A204.1 (cell line): ENCODE measurements around the gene ADAM12.
"Not testable (repeated sequence)": the region's sequence is repeated elsewhere in the genome, so short reads cannot be mapped to it uniquely, and the experiment has no call there.

Source experiments
- FAIRE-seq: peaks from 2 replicates; lab custom pipeline; 2012; peaks lifted over from hg19 to GRCh38; lab: Jason Lieb, UNC

Gene ADAM12

DNA sequence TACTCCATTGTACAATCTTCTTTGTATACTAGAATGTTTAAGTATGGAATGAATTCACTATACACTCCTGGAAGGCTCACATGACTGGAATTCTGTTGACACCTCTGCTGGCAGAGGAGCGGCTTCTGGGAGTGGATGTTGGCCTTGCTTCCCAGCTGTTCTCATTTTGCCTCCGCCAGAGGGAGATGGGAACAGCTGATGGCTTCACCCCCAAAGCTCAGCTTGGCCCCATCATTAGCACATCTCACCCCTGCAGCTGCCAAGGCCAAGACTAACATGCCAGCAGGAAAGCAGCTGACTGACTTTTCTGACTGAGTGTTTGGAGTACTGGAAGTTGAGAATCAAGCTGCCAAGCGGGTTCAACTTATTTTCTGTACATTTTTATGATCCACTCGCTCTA lies 15.1 kb downstream of the ADAM12 start:
- no peak for FAIRE-seq

DNA sequence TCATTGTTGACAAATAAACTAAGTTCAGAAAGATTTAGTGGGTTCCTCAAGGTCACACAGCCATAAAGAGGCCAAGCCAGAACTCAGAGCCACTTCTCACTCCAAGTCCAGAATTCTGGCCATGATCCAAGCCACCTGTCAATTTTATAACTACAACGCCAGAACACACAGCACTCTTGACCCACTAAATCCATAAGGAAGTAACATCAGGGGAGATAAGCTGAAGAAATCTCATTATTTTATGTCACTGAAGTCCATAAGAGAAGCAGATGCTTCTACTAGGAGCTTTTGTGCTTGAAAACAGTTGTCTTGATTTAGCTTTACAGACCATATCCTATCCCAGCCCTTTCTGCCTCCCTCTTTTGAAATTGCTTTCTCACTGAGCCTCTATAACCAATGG lies 15.9 kb downstream of the ADAM12 start:
- FAIRE-seq = no peak

DNA sequence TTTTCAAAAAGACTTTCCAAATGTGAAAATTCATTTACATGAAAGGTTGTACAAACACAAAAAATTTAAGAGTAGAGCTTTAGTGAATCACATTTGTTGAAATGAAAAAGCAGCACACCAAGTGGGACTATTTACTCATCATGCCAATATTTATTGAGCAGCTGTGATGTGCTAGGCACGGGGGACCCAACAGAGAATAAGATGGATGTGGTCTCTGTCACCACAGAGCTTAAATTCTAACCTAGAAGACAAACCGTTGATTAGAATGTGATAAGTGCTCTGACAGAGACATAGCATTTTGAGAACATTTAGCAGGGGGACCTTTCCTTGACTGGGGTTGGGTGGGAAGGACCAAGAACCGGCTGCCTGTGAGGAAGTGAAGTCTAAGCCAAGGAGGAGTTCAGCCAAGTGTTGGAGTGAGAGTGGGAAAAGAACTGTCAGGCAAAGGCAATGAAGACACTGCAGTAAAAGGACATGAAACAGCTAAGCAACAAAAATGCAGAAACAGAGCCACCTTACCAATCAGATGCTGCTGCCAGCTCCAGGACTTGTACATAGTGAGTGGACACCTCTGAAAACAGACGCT lies 19.1 kb downstream of the ADAM12 start:
- no peak for FAIRE-seq

DNA sequence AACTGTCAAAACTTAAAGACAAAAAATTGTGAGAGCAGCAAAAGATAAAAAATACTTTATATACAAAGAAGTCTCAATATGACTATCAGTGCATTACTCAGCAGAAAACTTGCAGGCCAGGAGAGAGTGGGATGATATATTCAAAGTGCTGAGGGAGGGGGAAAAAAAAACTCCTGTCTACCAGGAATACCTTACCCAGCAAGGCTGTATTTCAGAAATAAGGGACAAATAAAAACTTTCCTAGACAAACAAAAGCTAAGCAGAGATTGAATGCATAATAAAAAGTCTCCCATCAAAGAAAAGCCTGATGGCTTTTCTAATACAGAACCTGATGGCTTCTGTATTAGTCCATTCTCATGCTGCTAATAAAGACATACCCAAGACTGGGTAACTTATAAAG lies 31.1 kb downstream of the ADAM12 start:
- no peak for FAIRE-seq

DNA sequence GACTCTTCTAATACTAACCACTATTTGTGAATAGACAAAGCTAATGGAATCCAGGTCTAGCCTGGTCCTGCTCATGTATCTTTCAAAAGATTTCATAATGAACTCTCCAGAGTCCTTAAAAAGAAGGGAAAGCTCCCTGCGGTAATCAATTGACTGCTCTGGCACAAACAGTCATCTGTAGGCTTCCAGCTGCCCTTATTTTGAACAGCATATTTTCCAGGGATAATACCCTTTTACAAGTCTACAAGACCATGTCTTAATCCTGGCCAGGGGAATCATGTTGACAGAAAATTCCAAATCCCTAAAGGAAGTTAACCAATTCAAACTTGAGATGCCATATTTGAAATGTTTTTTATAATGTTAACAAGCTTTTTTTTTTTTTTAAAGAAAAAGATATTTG lies 34.6 kb downstream of the ADAM12 start:
- FAIRE-seq = no peak

DNA sequence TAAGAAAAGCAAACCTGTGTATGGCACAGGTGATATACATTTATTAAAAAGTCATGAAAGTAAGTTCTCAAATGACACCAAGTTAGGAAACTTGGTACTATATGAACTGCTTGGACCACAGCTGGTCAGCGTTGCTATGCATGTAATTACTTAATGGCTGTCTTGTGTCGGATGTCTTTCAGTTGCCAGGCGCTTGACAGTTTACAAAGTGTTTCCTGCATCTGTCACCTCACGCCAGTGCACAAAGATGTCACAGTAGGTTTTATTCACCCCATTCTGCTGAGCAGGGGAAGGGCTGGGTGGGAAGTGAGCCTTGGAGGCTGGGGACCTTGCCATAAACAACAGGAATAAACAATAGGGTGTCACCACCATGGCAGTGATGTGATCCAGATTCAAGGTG lies 35.8 kb downstream of the ADAM12 start:
- no peak for FAIRE-seq

DNA sequence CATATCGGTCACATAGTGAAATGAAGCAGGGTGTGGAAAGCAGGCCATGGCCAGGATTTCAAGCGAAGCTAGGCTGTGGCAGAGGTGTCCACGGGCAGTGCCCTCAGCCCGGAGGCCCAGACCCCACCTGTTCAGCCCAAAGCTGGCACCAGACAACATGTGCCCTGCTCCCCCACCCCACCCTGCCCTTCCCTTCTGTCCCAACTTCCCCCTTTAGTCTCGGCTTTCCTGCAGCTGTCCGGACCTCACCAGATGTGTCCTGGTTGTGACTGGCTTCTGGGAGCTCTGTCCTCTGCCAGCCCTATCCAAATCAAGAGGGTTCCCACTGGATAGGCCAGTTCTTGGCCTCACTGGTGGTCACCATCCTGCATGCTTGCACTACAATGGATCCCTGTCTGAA lies 37.3 kb downstream of the ADAM12 start:
- no peak for FAIRE-seq

DNA sequence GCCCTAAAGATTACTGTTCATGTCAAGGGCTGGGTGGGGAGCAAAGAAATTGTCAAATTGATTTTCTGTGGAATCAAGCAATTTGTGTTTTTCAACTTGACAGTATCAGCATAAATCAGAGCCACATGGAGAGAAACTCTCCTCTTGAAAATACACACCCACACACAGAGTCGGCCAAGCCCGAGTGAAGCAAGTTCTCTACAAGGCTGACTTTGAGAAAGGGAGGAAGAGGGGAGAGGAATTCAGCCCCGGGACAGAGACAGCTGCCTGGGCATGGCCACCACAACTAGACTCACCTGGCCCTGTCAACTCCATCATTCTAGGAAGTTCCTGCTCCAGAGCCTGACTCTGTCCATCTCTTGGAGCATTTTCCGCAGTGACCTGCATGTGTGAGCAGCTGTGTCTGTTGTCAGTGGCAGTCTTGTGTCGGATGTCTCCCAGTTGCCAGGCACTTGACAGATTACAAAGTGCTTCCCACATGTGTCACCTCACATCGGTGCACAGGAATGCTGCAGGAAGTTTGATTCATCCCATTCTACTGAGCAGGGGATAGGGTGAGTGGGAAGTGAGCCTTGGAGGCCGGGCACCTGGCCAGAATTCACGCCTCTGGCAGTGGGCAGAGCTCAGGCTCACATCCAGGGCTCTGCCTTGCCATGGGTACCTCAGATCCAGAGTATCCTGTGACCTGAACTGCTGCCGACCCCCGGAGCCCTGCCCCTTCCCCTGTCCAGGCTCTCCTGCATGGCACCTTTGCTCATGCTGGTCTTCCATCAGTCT lies 37.9 kb downstream of the ADAM12 start:
- FAIRE-seq = no peak

DNA sequence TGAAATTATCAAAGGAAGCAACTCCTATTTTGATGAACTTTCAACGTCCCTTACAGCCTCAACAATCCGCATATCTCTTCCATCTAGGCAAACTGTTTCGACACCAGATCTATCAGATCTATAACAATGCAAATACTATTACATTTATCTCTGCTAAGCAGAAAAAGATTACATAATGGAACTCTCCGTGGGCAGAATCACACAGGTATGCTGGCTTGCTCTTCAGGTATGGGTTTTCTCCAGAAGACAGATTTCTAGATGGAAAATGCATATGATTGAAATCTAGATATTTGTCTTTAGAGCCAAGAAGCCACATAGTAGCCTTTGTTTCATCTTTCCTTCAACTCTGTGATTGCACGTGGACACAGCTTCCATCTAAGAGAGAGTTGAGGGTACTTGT lies 38.6 kb downstream of the ADAM12 start:
- FAIRE-seq = no peak

DNA sequence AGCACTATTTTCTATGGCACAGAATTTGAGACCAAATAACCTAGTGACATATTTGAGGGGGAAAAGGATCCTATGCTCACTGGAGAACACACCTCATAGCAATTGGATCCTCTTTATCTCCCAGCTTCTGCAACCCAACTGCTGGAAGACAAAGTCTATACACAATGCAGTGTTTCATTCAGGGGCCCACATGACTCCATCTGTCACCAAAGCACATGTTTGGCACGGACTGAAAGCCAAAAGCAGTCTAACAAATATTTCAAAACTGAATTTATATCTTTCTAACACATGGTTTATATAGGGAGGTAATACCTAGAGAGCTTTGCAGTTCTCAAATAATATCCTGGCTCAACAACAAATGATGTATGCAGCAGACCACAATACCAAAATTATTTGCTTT lies 39.2 kb downstream of the ADAM12 start:
- FAIRE-seq = no peak

DNA sequence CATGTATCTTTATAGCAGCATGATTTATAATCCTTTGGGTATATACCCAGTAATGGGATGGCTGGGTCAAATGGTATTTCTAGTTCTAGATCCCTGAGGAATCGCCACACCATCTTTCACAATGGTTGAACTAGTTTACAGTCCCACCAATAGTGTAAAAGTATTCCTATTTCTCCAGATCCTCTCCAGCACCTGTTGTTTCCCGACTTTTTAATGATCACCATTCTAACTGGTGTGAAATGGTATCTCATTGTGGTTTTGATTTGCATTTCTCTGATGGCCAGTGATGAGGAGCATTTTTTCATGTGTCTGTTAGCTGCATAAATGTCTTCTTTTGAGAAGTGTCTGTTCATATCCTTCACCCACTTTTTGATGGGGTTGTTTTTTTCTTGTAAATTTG lies 44.8 kb downstream of the ADAM12 start:
- not testable (repeated sequence) for FAIRE-seq

DNA sequence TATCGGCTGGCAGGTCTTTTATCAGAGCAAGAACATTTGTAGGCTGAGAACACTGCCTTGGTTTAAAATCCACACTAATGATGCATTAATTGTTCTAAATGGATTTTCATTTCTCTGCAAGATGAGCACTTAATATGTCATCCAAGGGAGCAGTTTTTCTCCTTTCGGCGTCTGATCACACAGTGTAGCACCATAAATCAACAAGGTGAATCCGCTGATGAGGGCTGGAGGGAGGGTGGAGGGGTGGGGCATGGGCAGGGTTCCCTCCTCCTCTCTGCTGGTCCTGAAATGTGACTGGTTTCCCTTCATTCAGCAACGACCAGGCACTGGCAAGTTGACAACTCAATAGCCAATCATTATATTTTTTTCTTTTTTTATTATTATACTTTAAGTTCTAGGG lies 45.6 kb downstream of the ADAM12 start:
- no peak for FAIRE-seq

DNA sequence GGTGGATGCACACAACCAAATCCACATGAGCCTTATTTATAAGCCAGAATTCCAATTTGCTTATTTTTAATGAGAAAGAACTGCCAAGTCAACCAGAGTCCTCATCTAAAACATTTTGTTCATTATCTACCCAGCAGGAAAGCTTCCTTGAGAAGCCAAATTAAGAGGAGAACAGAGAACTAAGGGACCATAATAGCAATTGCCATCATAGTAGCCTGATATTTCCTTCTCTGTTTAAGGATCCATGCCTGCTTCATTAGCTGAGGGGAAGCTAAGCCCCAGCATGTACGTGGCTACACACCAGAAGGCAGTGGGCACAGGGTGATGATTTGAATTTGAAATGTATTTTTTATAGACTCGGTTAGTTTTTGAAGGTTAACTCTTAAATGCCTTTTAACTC lies 46.8 kb downstream of the ADAM12 start:
- no peak for FAIRE-seq

DNA sequence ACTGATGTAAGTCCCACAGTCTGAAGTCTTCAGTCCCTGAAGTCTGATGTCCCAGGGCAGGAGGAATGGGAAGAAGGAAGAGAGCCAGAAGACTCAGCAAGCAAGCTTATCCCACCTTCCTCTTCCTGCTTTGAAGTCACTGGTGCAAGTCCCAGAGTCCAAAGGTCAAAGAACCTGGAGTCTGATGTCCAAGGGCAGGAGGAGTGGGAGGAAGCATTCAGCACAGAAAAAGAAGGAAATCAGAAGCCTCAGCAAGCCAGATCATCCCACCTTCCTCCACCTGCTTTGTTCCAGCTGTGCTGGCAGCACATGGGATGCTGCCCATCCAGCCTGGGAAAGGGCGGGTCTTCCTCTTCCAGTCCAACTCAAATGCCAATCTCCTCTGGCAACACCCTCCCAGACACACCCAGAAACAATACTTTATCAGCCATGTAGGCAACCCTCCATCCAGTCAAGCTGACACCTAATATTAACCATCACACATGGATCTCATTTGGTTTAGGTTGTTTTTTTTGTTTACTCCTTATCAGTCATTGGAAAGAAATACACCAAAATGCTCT lies 50.9 kb downstream of the ADAM12 start:
- no peak for FAIRE-seq

DNA sequence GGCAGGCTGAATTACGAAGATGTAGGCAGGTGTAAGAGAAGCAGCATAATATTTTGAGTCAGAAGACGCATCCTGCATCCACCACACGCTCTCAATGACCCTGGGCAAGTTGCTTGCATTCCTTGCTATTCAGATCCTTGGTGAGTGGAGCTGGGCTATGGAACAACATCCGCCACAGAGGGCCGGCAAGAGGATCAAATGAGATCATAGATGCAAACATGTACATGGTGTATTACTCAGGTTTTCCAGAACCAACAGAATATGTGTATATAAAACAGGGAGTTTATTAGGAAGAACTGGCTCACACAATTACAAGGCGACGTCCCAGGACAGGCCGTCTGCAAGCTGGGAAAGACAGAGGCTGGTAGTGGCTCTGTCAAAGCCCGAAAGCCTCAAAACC lies 51.5 kb downstream of the ADAM12 start:
- FAIRE-seq = no peak

DNA sequence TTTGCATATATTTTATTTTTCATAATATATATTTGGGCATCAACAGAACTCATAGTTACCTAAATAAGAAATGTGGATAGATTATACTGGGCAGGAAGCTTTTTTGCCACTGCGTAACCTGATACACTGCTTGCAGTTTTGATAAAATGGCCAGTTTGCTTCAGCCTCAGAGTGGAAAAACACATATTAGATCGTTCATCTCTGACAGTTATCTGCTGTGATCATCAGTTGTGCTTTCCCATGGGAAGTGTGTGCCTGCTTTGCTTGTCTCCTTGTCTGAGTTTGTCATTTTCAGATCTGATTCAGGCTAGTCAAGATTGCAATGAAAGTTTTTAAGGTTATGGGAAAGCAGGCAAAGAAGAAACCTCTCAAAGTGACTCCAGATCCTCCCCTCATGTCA lies 54.0 kb downstream of the ADAM12 start:
- no peak for FAIRE-seq

DNA sequence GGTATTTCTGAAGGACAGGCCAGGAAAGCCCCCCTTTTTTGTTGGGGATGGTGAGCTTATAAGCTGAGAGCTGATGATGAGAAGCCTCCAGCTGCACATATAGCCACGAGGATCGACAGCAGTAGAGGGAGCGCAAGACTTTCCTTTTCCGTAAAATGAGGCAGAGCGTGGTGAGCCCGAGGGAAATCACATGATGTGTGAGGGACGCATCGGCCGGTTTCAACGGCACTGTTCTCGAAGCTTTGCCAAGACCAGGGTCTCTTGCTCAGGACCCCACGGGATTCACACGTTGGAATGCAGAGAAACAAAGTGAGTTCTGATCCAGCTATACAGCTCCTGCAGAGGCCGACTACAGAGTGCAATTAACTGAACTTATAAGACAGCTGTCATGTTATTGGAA lies 55.7 kb downstream of the ADAM12 start:
- no peak for FAIRE-seq

DNA sequence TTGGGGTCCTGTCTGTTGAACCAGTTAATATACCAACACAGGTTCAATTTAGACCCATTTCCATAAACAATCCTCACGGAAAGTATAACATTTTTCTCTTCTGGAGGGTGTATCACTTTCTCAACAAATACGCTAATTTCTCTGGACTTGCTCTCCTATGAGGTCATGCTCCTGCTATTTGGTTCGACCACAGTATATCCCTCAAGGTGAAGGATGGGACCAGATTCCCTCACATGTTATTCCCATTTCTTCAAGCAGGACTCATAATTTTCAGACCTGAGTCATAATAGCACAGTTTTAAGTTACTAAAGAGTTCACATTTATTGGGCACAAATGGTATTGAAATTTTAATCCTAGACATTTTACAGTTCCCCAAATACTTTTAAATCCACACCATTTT lies 57.2 kb downstream of the ADAM12 start:
- FAIRE-seq = no peak

DNA sequence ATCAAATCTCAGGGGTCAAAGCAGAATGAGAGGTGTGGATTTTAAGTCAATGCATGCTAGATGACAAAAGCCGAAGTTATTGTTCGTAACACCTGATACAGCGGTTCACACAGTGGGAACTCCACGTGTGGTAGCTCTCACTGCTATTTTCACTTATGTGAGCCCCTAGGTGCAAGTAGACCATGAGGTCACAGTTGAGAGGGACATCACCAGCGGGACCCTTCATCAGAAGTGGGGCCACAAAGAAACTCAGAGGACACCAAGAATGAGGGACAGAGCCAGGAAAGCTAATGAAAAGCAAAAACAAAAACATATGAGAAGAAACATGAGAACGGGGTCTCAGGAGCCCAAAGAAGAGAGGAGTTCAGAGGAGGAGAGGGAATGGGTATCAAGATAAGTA lies 63.5 kb downstream of the ADAM12 start:
- no peak for FAIRE-seq

DNA sequence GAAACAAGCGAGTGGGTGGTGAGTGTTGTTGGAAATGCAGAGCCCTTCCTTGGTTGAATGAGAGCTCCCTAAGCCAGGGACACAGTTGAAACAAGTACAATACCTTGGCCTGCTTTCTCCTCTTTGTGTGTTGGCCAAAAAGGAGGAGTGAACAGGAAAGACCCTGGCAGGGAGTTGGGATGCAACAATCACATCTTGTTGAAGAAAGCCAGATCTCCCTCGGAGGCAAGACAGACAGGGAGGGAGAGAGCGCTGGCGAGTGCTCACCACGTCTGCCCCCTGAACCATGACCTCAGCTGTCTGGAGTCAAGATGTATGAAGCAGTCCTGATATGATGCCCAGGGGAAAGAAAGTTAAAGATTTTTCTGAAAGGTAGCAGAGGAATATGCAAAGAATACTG lies 66.8 kb downstream of the ADAM12 start:
- FAIRE-seq = no peak

DNA sequence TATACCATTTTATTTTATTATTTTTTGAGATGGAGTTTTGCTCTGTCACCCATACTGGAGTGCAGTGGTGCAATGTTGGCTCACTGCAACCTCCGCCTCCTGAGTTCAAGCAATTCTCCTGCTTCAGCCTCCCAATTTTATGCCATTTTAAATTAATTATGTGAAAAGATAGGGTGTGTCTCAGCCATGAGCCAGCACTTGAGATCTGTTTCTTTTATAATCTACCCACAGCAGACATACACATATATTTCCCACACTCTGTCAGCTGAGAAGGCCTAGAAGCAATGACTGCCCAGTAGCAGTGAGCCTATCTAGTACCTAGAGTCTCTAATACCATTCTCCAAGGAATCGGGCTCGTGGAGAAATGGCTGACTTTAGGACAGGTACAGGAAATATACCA lies 70.5 kb downstream of the ADAM12 start:
- FAIRE-seq = no peak

DNA sequence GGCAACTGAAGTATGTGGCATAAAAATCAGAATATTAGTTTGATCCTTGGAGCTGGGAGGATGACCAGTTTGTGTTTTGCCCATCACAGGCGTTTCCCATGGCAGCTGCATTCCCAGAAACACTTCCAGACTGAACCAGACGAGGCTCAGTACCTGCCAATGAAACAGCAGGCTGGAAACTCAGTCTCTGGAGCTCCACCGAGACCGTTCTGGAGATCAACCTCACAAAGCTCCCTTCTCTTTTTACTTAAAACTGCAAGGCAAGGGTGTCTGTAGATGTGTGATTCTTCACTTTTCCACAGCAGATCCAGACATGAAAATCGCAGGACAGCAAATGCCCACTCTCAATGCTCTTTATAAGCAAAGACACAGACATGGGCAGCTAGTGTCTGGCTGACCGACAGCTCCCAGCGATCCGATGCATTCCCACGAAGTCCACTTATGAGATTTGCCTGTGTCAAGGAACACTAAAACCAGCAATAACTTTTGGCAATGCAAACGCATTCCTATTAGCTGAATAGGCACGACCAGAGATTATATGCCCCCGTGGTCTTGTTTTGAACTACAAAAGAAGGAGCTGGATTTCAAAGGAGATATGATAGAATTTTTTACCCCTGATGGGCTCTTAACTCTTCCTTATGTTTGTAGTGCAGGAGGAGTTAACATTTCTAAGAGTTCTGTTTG lies 72.6 kb downstream of the ADAM12 start:
- FAIRE-seq = no peak

DNA sequence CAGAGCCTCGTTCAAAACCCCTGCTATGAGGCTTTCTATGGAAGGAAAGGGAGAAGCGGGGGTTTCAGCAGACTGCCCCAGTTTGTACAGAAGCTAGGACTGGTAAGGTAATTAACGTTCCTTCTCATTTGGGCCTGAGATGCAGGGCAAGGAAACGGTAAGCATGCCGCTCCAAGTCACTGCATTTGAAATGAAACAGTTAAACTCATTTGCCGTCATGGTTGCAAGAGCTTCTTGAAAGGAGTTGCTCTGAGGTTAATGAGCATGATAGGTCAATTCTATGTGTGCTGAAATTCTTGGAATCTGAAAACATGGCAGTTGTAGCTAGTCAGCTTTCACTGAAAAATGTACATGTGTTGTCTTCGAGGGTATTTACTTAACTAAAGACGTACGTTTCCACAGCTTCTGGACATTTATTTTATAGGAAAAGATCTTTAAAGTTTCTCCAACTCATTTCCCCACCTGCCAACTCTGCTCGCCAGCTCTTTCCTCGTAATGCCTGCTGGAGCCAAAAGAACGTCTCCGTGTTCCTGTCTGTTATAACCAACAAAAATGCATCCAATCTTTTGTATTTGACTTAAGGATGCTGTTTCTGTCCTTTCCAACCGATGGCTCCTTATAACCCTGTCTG lies 73.3 kb downstream of the ADAM12 start:
- no peak for FAIRE-seq
